ENCODE results near the gene LRMDA.

Gene LRMDA

GRCh38 chr10:75606203-75606779, 174.9 kb downstream of the LRMDA start:
- no peak for TF ChIP-seq TAF1 (IDR thresholded peaks at IDR 0.05; ENCODE audit: low read depth)
- TF ChIP-seq NFIC (IDR thresholded peaks at IDR 0.05) = no peak
- no peak for TF ChIP-seq FOXM1 (IDR thresholded peaks at IDR 0.05; ENCODE audit: borderline replicate concordance, low read depth)
- no peak for TF ChIP-seq EGR1 (IDR thresholded peaks at IDR 0.05)
- TF ChIP-seq MAX (IDR thresholded peaks at IDR 0.05) = no peak
- TF ChIP-seq, protein P1, sequence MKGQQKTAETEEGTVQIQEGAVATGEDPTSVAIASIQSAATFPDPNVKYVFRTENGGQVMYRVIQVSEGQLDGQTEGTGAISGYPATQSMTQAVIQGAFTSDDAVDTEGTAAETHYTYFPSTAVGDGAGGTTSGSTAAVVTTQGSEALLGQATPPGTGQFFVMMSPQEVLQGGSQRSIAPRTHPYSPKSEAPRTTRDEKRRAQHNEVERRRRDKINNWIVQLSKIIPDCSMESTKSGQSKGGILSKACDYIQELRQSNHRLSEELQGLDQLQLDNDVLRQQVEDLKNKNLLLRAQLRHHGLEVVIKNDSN (IDR thresholded peaks at IDR 0.05) = no peak
- TF ChIP-seq ZBTB7A (IDR thresholded peaks at IDR 0.05; ENCODE audit: low read depth) = no peak
- TF ChIP-seq TCF12 (IDR thresholded peaks at IDR 0.05; ENCODE audit: low read depth) = no peak
- no peak for TF ChIP-seq RAD21 (IDR thresholded peaks at IDR 0.05; ENCODE audit: low read depth)
- no peak for TF ChIP-seq EP300 (IDR thresholded peaks at IDR 0.05; ENCODE audit: borderline replicate concordance)
- TF ChIP-seq, protein P2, sequence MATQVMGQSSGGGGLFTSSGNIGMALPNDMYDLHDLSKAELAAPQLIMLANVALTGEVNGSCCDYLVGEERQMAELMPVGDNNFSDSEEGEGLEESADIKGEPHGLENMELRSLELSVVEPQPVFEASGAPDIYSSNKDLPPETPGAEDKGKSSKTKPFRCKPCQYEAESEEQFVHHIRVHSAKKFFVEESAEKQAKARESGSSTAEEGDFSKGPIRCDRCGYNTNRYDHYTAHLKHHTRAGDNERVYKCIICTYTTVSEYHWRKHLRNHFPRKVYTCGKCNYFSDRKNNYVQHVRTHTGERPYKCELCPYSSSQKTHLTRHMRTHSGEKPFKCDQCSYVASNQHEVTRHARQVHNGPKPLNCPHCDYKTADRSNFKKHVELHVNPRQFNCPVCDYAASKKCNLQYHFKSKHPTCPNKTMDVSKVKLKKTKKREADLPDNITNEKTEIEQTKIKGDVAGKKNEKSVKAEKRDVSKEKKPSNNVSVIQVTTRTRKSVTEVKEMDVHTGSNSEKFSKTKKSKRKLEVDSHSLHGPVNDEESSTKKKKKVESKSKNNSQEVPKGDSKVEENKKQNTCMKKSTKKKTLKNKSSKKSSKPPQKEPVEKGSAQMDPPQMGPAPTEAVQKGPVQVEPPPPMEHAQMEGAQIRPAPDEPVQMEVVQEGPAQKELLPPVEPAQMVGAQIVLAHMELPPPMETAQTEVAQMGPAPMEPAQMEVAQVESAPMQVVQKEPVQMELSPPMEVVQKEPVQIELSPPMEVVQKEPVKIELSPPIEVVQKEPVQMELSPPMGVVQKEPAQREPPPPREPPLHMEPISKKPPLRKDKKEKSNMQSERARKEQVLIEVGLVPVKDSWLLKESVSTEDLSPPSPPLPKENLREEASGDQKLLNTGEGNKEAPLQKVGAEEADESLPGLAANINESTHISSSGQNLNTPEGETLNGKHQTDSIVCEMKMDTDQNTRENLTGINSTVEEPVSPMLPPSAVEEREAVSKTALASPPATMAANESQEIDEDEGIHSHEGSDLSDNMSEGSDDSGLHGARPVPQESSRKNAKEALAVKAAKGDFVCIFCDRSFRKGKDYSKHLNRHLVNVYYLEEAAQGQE (IDR thresholded peaks at IDR 0.05; ENCODE audit: low read depth) = no peak
- TF ChIP-seq TEAD4 (IDR thresholded peaks at IDR 0.05) = no peak

- TF ChIP-seq TAF1 (IDR thresholded peaks at IDR 0.05; ENCODE audit: low read depth) = no peak
- TF ChIP-seq, protein P1 (IDR thresholded peaks at IDR 0.05) = no peak
- TF ChIP-seq RAD21 (IDR thresholded peaks at IDR 0.05; ENCODE audit: low read depth) = no peak
- no peak for TF ChIP-seq CEBPB (IDR thresholded peaks at IDR 0.05)
- no peak for TF ChIP-seq TEAD4 (IDR thresholded peaks at IDR 0.05)
- TF ChIP-seq MAX (IDR thresholded peaks at IDR 0.05) = no peak
- no peak for TF ChIP-seq YY1 (IDR thresholded peaks at IDR 0.05; ENCODE audit: low read depth)
Observed at GRCh38 chr10:75607576-75607975, 176.2 kb downstream of the LRMDA start.

GRCh38 chr10:75610183-75610582, 178.8 kb downstream of the LRMDA start:
- no peak for TF ChIP-seq EP300 (IDR thresholded peaks at IDR 0.05; ENCODE audit: borderline replicate concordance)
- TF ChIP-seq, protein P2 (IDR thresholded peaks at IDR 0.05; ENCODE audit: low read depth) = no peak
- TF ChIP-seq RAD21 (IDR thresholded peaks at IDR 0.05; ENCODE audit: low read depth) = no peak
- TF ChIP-seq, protein P1 (IDR thresholded peaks at IDR 0.05) = no peak
- no peak for TF ChIP-seq EGR1 (IDR thresholded peaks at IDR 0.05)
- TF ChIP-seq TAF1 (IDR thresholded peaks at IDR 0.05; ENCODE audit: low read depth) = no peak
- no peak for TF ChIP-seq CREB1 (IDR thresholded peaks at IDR 0.05; ENCODE audit: low read depth)
- TF ChIP-seq TEAD4 (IDR thresholded peaks at IDR 0.05) = no peak

GRCh38 chr10:75611172-75611992, 180.0 kb downstream of the LRMDA start:
- TF ChIP-seq EP300 (IDR thresholded peaks at IDR 0.05; ENCODE audit: borderline replicate concordance) (no peak), RAD21 (IDR thresholded peaks at IDR 0.05; ENCODE audit: low read depth) (no peak), TCF12 (IDR thresholded peaks at IDR 0.05; ENCODE audit: low read depth) (no peak), NFIC (IDR thresholded peaks at IDR 0.05) (no peak), CREB1 (IDR thresholded peaks at IDR 0.05; ENCODE audit: low read depth) (no peak)
- TF ChIP-seq, protein P2 (IDR thresholded peaks at IDR 0.05; ENCODE audit: low read depth) = no peak
- TF ChIP-seq, protein P1 (IDR thresholded peaks at IDR 0.05) = no peak

Data from Ishikawa (cell line).